ENCODE measurements around the gene ATRIP.

GRCh38 chr3:48398701-48399386 is 47.7 kb upstream of the ATRIP start:
- TF ChIP-seq CTCF (IDR thresholded peaks at IDR 0.05) = no peak
- TF ChIP-seq POLR2A (IDR thresholded peaks at IDR 0.05) = no peak
- no peak for TF ChIP-seq EP300 (IDR thresholded peaks at IDR 0.05)

Data from sigmoid colon (tissue), 4 donors.